Activated CD4-positive, alpha-beta memory T cell treated with anti-CD3 and anti-CD28 coated beads for 36 hours (primary cell): ENCODE results near the gene SMAD3. TPM values are rescaled to one million over a fixed set of nuclear protein-coding genes. Genes with fewer than 3 reads are reported as not detected.
A peak's percentile ranks its signal among the peaks of the same experiment; 100 is the strongest.
"Not testable (repeated sequence)": the region's sequence is repeated elsewhere in the genome, so short reads cannot be mapped to it uniquely, and the experiment has no call there.

Experiments
- CTCF ChIA-PET: fragments of 350-600 bp; sonication (Branson Sonifier 250); formaldehyde crosslinking; loops from one replicate; lab custom pipeline; 2021; ENCODE audit warnings: antibody characterized with exemption, inconsistent platforms; lab: Charles Lee
- POLR2A ChIA-PET: fragments of 350-600 bp; sonication (Branson Sonifier 250); formaldehyde crosslinking; loops from one replicate; lab custom pipeline; 2021; ENCODE audit warnings: antibody characterized with exemption; lab: Charles Lee
- DNase-seq: peaks from one replicate; pipeline ENCODE4 v3.0.0-alpha.2; 2020
- H3K27ac Mint-ChIP-seq: one replicate; pipeline ENCODE4 v1.8.0; 2021; ENCODE audit warnings: mixed read lengths
- H3K27me3 Mint-ChIP-seq: one replicate; pipeline ENCODE4 v1.8.0; 2021; ENCODE audit warnings: mixed read lengths
- H3K36me3 Mint-ChIP-seq: one replicate; pipeline ENCODE4 v1.8.0; 2021; ENCODE audit warnings: mixed read lengths
- H3K4me1 Mint-ChIP-seq: one replicate; pipeline ENCODE4 v1.8.0; 2021; ENCODE audit warnings: low read depth, mixed read lengths
- H3K4me3 Mint-ChIP-seq: one replicate; pipeline ENCODE4 v1.8.0; 2021; ENCODE audit warnings: mild to moderate bottlenecking, mixed read lengths
- H3K9me3 Mint-ChIP-seq: one replicate; pipeline ENCODE4 v1.8.0; 2021; ENCODE audit warnings: mixed read lengths
- intact Hi-C: fragments of 100-400 bp; cut with micrococcal nuclease; formaldehyde crosslinking; loops from one replicate; pipeline ENCODE4 v1.15.1; 2023
- total RNA-seq, 2 experiments: library from RNA; stranded (reverse); gene quantifications; one replicate each; pipeline ENCODE4 v1.2.3, GENCODE V29; 2021

SMAD3 gene
- total RNA-seq, 2 experiments from 2014 or later, result 50.2 to 50.5 TPM

DNA sequence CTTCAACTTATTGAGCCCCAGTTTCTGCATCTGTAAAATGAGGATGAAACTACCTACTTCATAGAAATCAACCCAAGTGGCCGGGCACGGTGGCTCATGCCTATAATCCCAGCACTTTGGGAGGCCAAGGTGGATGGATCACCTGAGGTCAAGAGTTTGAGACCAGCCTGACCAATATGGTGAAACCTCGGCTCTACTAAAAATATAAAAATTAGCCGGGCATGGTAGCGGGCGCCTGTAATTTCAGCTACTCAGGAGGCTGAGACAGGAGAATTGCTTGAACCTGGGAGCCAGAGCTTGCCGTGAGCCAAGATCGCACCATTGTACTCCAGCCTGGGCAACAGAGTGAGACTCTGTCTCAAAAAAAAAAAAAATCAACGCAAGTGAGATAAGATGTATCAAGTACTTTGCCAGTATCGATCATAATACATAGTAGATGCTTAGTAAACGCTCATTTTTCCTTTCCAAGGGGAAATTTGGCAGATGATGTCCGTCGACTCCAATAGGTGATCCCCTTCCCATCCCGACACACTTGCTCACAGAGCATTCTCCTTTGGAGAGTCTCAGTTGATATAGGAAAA lies 10.2 kb downstream of the SMAD3 start:
- H3K9me3 Mint-ChIP-seq, DNase-seq, H3K27me3 Mint-ChIP-seq, CTCF ChIA-PET: not testable (repeated sequence)
- POLR2A ChIA-PET, result interaction anchor here (1.0 to 1.8 kb wide), 5 partner anchors 10 to 56 kb away, joined by 3 to 6 read pairs (median 3); partner anchors contain the start of gene SMAD3
- H3K36me3 Mint-ChIP-seq, result peaks cover 16% of the 10 kb centered on the region
- peak overlapping the region; percentile 89 for H3K27ac Mint-ChIP-seq
- H3K4me3 Mint-ChIP-seq, result peak overlapping the region; percentile 11
- intact Hi-C loops, result loop anchor here (1.0 to 2.0 kb wide), 2 partner anchors 7 to 165 kb away; no protein-coding TSS in a partner anchor
- H3K4me1 Mint-ChIP-seq, result peaks cover 86% of the 10 kb centered on the region

DNA sequence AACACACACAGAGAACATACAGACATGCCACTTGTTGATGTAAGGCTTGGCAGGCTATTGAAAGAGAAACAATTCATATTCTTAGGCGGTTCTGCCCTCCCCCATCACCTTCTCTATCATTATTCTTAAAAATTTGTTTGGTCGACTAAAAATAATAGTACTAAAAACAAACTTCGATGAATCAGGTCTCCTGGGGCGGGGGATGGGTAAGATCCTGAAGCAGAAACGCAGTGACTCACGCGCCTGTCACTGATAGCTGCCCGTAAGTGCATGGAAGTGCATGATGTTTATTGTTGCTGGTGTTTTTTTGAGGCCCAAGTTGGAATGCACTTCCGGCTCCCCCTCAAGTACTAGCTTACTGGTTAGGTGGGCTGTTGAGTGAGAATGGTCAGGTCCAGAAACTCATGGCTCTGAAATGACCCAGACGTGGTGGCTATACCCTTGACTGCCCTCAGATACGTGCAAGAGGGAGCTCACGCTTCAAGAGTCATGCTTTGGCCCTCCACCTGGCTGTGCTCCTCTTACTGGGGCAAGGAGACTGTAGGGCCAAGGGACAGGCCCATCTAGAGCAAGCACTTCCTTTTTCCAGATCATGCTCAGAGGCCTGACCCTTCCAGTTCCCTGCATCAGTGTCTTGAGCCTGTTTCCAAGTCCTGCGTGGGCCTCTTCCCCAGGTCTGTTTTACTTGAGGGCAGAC lies 10.9 kb downstream of the SMAD3 start:
- H3K36me3 Mint-ChIP-seq, result peaks cover 10% of the 10 kb centered on the region
- peaks cover 87% of the 10 kb centered on the region for H3K4me1 Mint-ChIP-seq
- H3K4me3 Mint-ChIP-seq, result peak overlapping the region; percentile 11
- DNase-seq, result peak; percentile 84
- H3K27ac Mint-ChIP-seq, result peak overlapping the region; percentile 89
- ChIA-PET POLR2A (interaction anchor here (1.0 to 1.8 kb wide), 5 partner anchors 10 to 55 kb away, joined by 3 to 6 read pairs (median 3); partner anchors contain the start of gene SMAD3), CTCF (interaction anchor here (1.2 kb wide), 1 partner anchor 25 kb away, joined by 4 read pairs; no protein-coding TSS in a partner anchor)
- intact Hi-C loops, result loop anchor here (1.0 to 2.0 kb wide), 2 partner anchors 8 to 165 kb away; no protein-coding TSS in a partner anchor
- H3K9me3 Mint-ChIP-seq, result no peaks in the 10 kb centered on the region
- H3K27me3 Mint-ChIP-seq, result no peaks in the 10 kb centered on the region

DNA sequence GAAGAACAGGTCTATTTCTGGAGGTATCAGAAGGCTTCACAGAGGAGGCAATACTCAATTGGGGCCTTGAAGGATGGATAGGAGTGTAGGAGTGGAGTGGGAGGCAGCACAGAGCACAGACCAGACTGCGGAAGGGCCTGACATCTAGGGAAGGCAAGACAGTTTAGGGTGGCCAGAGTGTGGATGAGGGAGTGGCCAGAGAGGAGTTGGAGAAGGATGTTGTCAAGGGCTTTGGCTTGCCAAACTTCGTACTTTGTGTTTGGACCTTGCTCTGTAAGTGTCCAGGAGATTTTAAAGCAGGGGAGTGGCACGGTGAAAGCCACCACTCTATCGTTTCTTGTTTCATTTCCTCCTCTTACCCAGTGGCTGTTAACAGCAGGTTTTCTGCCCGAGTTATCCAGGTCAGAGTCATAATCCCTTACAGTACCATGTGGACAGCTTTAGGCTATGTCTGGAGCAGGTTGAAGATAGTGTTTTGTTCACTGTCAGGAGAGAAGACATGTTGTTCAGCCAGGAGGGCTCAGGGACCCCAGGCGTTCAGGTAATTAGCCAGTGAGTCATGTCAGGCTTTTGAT lies 12.3 kb downstream of the SMAD3 start:
- Mint-ChIP-seq H3K27me3 (no peaks in the 10 kb centered on the region), H3K4me1 (peaks cover 93% of the 10 kb centered on the region), H3K36me3 (peaks cover 14% of the 10 kb centered on the region), H3K27ac (peak overlapping the region; percentile 89), H3K4me3 (no peak overlapping the region), H3K9me3 (peaks cover 4% of the 10 kb centered on the region)
- POLR2A ChIA-PET, result no interaction called here
- DNase-seq, result no peak
- intact Hi-C loops, result loop anchor here (2.0 kb wide), 1 partner anchor 163 kb away; no protein-coding TSS in a partner anchor
- CTCF ChIA-PET, result no interaction called here

DNA sequence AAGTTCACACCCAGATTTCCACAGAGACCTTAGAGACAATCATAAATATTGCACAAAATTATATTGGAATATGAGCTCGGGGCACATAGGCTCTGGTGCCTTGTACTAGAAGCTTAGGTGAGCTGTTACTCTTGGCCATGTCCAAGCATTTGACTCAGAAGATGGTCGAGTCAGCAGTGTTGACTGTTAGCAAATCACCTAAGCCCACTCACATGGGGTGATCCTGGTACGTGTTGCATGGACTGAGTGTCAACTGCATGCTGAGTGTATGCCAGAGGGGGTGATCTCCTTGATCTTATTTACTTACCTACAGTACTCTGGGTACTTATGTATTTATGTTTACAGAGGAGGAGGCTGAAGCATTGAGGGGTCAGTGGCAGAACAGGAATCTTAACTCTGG lies 14.0 kb downstream of the SMAD3 start:
- Mint-ChIP-seq H3K36me3 (peaks cover 14% of the 10 kb centered on the region), H3K4me3 (no peak overlapping the region), H3K9me3 (peaks cover 4% of the 10 kb centered on the region), H3K4me1 (peaks cover 93% of the 10 kb centered on the region), H3K27ac (no peak overlapping the region), H3K27me3 (no peaks in the 10 kb centered on the region)
- ChIA-PET POLR2A (interaction anchor here (0.8 to 2.0 kb wide), 4 partner anchors 11 to 116 kb away, joined by 3 to 5 read pairs (median 3); partner anchors contain the start of gene SMAD3), CTCF (interaction anchor here (1.5 to 1.7 kb wide), 2 partner anchors 10 to 225 kb away, joined by 4 to 18 read pairs; no protein-coding TSS in a partner anchor)
- intact Hi-C loops, result no loop called here
- DNase-seq, result no peak

DNA sequence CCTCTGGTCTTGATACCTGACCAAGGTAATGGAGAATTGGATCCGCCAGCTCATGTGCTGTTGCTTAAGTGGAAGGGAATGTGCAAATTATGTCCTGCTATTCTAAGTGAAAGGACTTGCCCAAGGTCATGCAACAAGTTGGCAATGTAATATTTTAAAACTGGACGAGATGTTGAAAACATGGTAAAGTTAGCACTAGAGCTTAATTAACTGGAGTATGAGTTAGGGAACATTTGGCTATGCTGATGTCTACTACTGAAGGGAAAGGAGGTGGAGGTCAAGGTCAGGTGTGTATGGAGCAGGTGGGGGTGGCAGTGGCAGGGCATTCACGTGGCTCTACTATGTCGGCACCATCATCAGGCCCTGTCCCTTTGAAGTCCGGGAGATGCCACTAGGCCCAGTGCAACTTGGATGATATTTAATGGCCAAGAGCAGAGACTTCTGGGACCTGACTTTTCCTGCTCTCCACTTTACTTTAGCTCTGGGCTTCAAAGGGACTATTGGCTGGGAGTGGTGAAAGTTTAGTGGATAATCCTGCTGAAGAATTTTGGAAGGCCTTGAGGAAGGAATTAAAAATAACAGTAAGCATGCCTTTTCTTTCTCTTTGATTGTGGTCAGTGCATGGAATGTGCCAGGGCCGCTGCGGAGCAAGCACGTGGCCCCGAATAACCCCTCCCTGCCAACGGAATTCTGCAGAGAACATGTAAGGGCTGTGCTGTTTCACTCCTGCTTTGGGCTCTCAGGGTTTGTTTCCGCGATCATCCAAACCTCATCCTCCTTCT lies 14.9 kb downstream of the SMAD3 start:
- Mint-ChIP-seq H3K9me3 (peaks cover 4% of the 10 kb centered on the region), H3K4me3 (no peak overlapping the region), H3K36me3 (peaks cover 16% of the 10 kb centered on the region), H3K27ac (peak overlapping the region; percentile 82), H3K27me3 (no peaks in the 10 kb centered on the region), H3K4me1 (peaks cover 94% of the 10 kb centered on the region)
- no peak for DNase-seq
- ChIA-PET CTCF (interaction anchor here (0.9 to 5.8 kb wide), 9 partner anchors 10 to 224 kb away, joined by 3 to 69 read pairs (median 5); partner anchors contain the start of gene SMAD3), POLR2A (interaction anchor here (0.8 to 6.9 kb wide), 10 partner anchors 9 to 116 kb away, joined by 3 to 117 read pairs (median 6); partner anchors contain the start of gene SMAD3)
- intact Hi-C loops, result loop anchor here (5.0 kb wide), 2 partner anchors 37 to 133 kb away; no protein-coding TSS in a partner anchor

DNA sequence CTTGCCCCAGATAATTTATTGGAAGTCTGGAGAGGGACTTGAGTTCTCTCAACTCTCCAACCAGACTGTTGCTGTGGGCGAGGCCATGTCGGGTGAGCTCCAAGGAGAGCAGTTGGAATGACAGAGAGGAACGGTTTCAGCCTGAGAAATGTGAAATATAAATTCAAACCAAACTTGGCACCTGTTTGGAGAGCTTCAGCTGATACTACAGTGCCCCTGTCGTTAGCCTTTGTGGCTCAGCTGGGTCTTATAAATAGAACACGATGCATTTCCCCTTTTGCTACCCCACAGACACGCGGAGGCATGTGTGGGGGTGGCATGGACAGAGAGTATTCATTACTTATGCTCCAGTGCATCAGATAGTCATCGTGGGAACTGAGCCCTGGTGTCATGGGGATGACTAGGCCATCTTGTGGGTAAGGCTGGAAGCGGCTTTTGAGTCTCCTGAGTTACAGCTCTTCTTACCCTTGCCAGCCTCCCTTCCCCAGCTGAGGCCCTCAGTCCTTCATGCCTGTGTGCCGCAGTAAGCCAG lies 15.6 kb downstream of the SMAD3 start:
- intact Hi-C loops, result loop anchor here (1.0 to 5.0 kb wide), 4 partner anchors 10 to 134 kb away; no protein-coding TSS in a partner anchor
- POLR2A ChIA-PET, result interaction anchor here (1.1 to 6.9 kb wide), 7 partner anchors 9 to 94 kb away, joined by 3 to 117 read pairs (median 14); partner anchors contain the start of gene SMAD3
- no peak overlapping the region for H3K4me3 Mint-ChIP-seq
- H3K9me3 Mint-ChIP-seq, result peaks cover 4% of the 10 kb centered on the region
- H3K4me1 Mint-ChIP-seq, result peaks cover 96% of the 10 kb centered on the region
- H3K36me3 Mint-ChIP-seq, result peaks cover 14% of the 10 kb centered on the region
- peak overlapping the region; percentile 82 for H3K27ac Mint-ChIP-seq
- DNase-seq, result peak; percentile 89
- no peaks in the 10 kb centered on the region for H3K27me3 Mint-ChIP-seq
- CTCF ChIA-PET, result interaction anchor here (0.6 to 5.8 kb wide), 12 partner anchors 10 to 159 kb away, joined by 3 to 69 read pairs (median 4); partner anchors contain the start of gene SMAD3

DNA sequence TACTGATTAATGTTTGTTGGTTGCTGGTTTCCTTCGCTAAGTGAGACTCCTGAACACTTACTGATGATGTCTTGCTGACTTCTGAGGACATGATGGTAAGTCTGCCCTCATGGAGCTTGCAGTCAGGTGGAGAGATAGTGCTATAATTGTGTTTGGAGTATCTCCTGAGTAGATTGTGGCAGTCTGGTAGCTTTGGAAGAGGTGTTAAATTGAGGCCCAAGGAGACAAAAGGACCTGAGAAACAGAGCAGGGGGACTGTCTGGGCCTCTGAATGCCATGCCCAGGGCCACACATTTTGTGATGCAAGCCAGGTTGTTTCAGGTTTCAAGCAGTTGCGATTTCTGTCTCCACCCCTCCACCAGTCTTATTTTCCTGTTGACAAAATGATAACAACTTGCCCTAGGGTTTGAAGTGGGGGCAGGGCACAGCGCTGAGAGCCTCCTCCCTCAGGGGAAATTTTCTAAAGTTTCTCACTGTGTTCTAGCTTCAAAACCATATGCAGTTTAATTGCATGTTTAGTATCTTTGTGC lies 16.7 kb downstream of the SMAD3 start:
- peaks cover 96% of the 10 kb centered on the region for H3K4me1 Mint-ChIP-seq
- H3K27me3 Mint-ChIP-seq, result no peaks in the 10 kb centered on the region
- intact Hi-C loops, result loop anchor here (1.0 to 5.0 kb wide), 3 partner anchors 8 to 135 kb away; no protein-coding TSS in a partner anchor
- H3K9me3 Mint-ChIP-seq, result peaks cover 4% of the 10 kb centered on the region
- H3K36me3 Mint-ChIP-seq, result peaks cover 16% of the 10 kb centered on the region
- ChIA-PET CTCF (interaction anchor here (1.0 to 5.8 kb wide), 4 partner anchors 10 to 133 kb away, joined by 3 to 69 read pairs (median 4); partner anchors contain the start of gene SMAD3), POLR2A (interaction anchor here (1.2 to 6.9 kb wide), 7 partner anchors 10 to 93 kb away, joined by 4 to 117 read pairs (median 15); partner anchors contain the start of gene SMAD3)
- H3K27ac Mint-ChIP-seq, result peak overlapping the region; percentile 82
- H3K4me3 Mint-ChIP-seq, result peak overlapping the region; percentile 50
- peak; percentile 86 for DNase-seq

DNA sequence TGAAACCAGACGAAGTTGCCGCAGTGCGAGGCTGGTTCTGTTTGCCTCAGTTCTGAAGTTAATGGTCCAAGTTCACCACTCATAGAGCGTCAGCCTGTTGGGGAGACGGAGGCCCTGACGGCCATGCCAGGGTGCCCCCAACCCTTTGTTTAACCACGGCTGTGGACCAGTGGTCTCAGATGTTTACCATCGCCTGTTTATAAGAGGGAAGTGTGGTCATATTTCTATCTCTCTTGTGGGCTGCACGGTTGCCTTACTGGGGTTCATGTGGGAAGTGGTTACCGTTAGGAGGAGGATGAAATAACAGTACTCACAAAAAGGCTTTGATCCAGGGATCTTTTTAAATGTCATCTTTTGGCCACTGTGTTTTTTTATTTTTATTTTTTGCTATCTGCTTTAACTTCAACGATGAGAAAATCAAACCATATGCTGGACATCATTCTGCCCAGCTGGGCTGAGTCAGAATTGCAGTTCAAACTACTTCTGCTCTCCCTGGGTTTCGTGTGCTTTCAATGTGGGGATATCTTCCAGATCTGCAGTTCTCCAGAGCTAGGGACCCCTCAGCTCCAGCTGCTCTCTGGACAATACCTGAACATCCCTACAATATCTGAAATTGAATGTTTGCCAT lies 17.8 kb downstream of the SMAD3 start:
- peak; percentile 47 for DNase-seq
- ChIA-PET CTCF (interaction anchor here (1.2 to 5.8 kb wide), 3 partner anchors 15 to 135 kb away, joined by 5 to 69 read pairs (median 10); partner anchors contain the start of gene SMAD3), POLR2A (interaction anchor here (2.4 to 6.9 kb wide), 6 partner anchors 12 to 19 kb away, joined by 14 to 117 read pairs (median 20); partner anchors contain the start of gene SMAD3)
- peak overlapping the region; percentile 50 for H3K4me3 Mint-ChIP-seq
- H3K27me3 Mint-ChIP-seq, result no peaks in the 10 kb centered on the region
- H3K27ac Mint-ChIP-seq, result peak overlapping the region; percentile 82
- peaks cover 4% of the 10 kb centered on the region for H3K9me3 Mint-ChIP-seq
- H3K36me3 Mint-ChIP-seq, result peaks cover 18% of the 10 kb centered on the region
- intact Hi-C loops, result loop anchor here (5.0 kb wide), 2 partner anchors 34 to 136 kb away; no protein-coding TSS in a partner anchor
- peaks cover 96% of the 10 kb centered on the region for H3K4me1 Mint-ChIP-seq

DNA sequence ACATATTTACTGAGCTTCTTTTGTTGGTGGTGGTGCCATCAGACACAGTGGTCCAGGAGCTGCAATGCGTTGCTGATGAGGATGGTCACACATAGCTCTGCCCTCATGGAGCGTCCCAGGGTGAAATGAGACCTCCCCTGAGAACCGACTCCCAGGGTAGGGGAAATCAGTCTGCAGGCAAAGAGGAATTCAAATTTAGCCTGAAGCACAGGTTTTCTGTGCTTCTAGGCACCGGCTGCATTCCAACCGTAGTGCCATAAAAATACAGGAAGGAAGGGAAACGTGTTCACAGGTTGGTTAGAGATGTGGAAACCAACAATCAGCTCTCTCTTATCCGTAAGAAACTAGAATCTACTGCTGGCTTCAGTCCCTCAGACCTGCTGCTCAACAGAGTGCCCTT lies 19.2 kb downstream of the SMAD3 start:
- no peak for DNase-seq
- intact Hi-C loops, result loop anchor here (5.0 kb wide), 2 partner anchors 33 to 137 kb away; no protein-coding TSS in a partner anchor
- Mint-ChIP-seq H3K4me3 (peak overlapping the region; percentile 28), H3K27me3 (no peaks in the 10 kb centered on the region), H3K4me1 (peaks cover 98% of the 10 kb centered on the region), H3K27ac (peak overlapping the region; percentile 82), H3K36me3 (peaks cover 18% of the 10 kb centered on the region), H3K9me3 (peaks cover 4% of the 10 kb centered on the region)
- POLR2A ChIA-PET, result interaction anchor here (1.1 to 6.9 kb wide), 7 partner anchors 10 to 216 kb away, joined by 3 to 117 read pairs (median 8); partner anchors contain the start of gene SMAD3
- CTCF ChIA-PET, result interaction anchor here (0.7 to 5.8 kb wide), 4 partner anchors 17 to 219 kb away, joined by 3 to 69 read pairs (median 12); partner anchors contain the start of gene SMAD3
